HEK293 (cell line): Measurements from ENCODE around the gene TTC33.

ENCODE experiments used
- MYNN ChIP-seq: fragments of 450-650 bp; formaldehyde crosslinking; IDR thresholded peaks from 2 replicates; pipeline ENCODE4 v1.5.1; 2016; ENCODE audit warnings: missing biosample characterization, missing genetic modification characterization, borderline replicate concordance
- ZBTB8A ChIP-seq: fragments of 450-650 bp; formaldehyde crosslinking; IDR thresholded peaks from 2 replicates; pipeline ENCODE4 v1.5.1; 2016; ENCODE audit warnings: missing biosample characterization, missing genetic modification characterization
- TF ChIP-seq, protein P1 (sequence below): fragments of 450-650 bp; formaldehyde crosslinking; IDR thresholded peaks from 2 replicates; pipeline ENCODE4 v1.5.1; 2016; ENCODE audit warnings: missing biosample characterization, missing genetic modification characterization

DNA sequence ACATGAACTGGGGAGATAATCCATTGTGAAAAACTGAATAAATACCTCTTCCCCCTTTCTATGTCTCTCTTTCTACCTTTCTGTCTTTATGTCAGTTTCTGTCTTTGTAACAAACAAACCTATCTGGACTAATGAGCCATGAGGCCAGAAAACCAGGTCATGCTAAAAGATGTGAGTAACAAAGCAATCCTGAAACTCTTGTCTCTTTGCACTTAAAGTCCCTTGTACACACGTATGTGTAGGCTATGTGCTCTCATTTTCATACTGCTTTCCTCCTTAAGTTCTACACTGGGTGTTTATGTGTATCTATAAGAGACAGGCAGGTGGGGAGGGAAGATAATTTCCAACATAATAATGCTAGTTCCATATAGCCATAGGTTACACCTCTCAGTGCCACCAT, 199.9 kb downstream of the TTC33 start:
- TF ChIP-seq, protein P1, sequence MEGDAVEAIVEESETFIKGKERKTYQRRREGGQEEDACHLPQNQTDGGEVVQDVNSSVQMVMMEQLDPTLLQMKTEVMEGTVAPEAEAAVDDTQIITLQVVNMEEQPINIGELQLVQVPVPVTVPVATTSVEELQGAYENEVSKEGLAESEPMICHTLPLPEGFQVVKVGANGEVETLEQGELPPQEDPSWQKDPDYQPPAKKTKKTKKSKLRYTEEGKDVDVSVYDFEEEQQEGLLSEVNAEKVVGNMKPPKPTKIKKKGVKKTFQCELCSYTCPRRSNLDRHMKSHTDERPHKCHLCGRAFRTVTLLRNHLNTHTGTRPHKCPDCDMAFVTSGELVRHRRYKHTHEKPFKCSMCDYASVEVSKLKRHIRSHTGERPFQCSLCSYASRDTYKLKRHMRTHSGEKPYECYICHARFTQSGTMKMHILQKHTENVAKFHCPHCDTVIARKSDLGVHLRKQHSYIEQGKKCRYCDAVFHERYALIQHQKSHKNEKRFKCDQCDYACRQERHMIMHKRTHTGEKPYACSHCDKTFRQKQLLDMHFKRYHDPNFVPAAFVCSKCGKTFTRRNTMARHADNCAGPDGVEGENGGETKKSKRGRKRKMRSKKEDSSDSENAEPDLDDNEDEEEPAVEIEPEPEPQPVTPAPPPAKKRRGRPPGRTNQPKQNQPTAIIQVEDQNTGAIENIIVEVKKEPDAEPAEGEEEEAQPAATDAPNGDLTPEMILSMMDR = no peak
- TF ChIP-seq ZBTB8A (tag by site-specific recombination) (no peak), MYNN (no peak)
